Epithelial cell of esophagus (primary cell): ENCODE data around the gene CFAP100.

Experiments
- DNase-seq: peaks from one replicate; pipeline ENCODE4 v3.0.0; 2010; ENCODE audit warnings: low read depth
- H3K4me3 ChIP-seq: 2 replicates; pipeline ENCODE4 v1.5.1; 2011; ENCODE audit warnings: mild to moderate bottlenecking, low read length, control low read depth
- CTCF ChIP-seq: IDR thresholded peaks from 2 replicates; pipeline ENCODE4 v1.5.1; 2011; ENCODE audit warnings: low read depth, mild to moderate bottlenecking, low read length, control low read depth, inconsistent platforms; ENCODE audit not compliant: insufficient read depth; ENCODE audit errors: missing control alignments

The CFAP100 gene

GRCh38 chr3:126352476-126353454, 41.9 kb upstream of the CFAP100 start:
- no peak for TF ChIP-seq CTCF
- DNase-seq = no peak
- no peak overlapping the region for H3K4me3 ChIP-seq

DNA sequence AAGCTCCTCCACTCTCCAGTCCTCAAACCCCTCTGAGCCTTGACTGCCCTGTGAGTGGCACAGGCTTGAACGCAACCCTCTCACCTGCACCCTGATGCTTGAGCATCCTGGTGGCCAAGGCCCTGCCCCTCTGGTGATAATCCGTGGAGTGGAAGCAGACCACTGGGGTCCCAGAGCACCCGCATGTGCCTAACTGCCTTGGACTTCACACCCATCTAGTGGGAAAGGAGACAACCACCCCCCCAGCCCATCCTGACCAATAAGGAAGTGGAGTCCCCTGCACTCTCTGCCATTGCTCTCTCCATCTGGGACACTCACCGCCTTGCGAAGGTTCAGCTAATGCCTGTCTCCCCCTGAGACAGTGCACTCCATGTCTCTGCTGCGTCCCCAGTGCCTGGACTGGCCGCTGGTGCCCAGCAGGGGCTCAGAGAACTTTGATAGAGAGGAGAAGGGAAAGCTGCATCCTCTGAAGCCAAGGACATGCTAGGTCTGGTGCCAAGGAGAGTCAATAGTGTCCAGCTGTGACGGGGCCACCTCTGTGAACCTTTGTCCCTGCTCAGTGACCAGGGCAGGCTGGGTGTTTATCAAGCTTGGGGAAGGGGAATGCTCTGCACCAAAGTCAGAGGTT, 40.9 kb upstream of the CFAP100 start:
- no peak for DNase-seq
- TF ChIP-seq CTCF = no peak
- no peak overlapping the region for H3K4me3 ChIP-seq

GRCh38 chr3:126354776-126355175, 39.9 kb upstream of the CFAP100 start:
- no peak overlapping the region for H3K4me3 ChIP-seq
- no peak for DNase-seq
- no peak for TF ChIP-seq CTCF

GRCh38 chr3:126355251-126355650, 39.5 kb upstream of the CFAP100 start:
- H3K4me3 ChIP-seq = no peak overlapping the region
- TF ChIP-seq CTCF = no peak
- no peak for DNase-seq

GRCh38 chr3:126355777-126356372, 38.8 kb upstream of the CFAP100 start:
- no peak for DNase-seq
- H3K4me3 ChIP-seq = peak overlapping the region; percentile 12
- no peak for TF ChIP-seq CTCF

- no peak for TF ChIP-seq CTCF
- no peak for DNase-seq
- H3K4me3 ChIP-seq = peak overlapping the region; percentile 22
Observed at GRCh38 chr3:126356373-126357264, 38.1 kb upstream of the CFAP100 start.
